HG03108 (cell line): ENCODE data around the gene SLC1A3.
"Not testable (repeated sequence)": the region's sequence is repeated elsewhere in the genome, so short reads cannot be mapped to it uniquely, and the experiment has no call there.

Experiments
- ATAC-seq: cut with Tn5 transposase; IDR thresholded peaks from one replicate; pipeline ENCODE4 v1.9.1; 2021; ENCODE audit warnings: moderate library complexity; ENCODE audit not compliant: unreplicated experiment

Gene SLC1A3

DNA sequence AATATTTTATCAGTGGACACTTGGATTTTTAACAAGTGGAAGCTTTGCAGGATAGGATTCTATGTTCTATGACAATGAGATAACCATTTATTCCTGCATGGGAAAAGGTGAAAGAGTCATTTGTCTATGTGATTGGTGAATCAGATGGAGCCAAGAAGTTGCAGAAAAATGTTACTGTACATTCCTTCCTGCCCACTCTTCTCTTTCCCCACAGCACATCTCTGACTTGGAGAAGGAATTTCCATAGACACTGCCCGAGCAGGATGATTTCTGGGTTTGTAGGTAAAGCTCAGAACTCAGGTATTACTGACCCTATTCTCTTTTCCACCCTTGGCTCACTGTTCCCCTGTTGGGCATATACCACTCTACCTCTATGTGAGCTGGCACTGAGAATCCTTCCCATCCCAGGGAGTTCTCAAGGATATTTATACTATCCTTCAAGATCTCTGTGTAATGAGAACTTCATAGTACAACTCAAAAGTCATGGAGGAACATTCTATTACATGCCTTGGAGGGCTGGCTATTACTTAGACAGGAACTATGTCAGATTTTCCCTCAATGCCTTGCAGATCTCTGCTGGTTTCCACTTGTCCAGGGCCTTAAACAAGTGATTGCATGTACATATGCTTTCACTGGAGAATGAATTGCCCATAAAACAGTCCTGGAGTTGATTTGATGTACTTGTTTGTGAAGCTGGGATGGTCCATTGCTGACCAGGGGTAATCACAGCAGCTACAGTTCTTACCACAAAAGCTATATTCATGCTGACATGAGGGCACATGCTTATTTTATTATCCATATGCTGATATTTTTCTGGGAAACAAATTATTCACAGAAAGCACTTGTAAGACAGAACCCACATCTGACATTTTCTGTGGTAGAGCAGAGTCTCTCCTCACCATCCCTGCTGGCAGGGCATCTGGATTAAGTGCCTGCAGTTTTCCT lies 24.1 kb downstream of the SLC1A3 start:
- ATAC-seq: no peak

DNA sequence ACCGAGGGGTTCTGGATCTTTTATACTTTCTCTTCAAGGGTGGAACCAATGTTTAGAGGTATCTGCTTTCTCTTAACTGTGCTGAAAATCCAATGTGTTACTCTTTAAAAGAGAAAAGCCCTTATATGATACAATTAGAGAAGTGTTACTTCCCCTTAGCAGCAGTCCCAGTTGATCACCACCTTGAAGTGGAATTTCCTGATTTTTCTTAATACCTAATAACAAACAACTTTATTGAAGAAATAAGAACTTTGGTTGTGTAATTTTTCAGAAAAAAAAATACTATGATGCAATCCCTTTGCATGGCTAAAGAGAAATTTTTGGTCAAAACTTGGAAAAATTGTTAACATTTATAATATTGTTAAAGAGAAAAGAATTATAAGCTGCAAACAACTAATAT lies 24.7 kb downstream of the SLC1A3 start:
- no peak for ATAC-seq

DNA sequence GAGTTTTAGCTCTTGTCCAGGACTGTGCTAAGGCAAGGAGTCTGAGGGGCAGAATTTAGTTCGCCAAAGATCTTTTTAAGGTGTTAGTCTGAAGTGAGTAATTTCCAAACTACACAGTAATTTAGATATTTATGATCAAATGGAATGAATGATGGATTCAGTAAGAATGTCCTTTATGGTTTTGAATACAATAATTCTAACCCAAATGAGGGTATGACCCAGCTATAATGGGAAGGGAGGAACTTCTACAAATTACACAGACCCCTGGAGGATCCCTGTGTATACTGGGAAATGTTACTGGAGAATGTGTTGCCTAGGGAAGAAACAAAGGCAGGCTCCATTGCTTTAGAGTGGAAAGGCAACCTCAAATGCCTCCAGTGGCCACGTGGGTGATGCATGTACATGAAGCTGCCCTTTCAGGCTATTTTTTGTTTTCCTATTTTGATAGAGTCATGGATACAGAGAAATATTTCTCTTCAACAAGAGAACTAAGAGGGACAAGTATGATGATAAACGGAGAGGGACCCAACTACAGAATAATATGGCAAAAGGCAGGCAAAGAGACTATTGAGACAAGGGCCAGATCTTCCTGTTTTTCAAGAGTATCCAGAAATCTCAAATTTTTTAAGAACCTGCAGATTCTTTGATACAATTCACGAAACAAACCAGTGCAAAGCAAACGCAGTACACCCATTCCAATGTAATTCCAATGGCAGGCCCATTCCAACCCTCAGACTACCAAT lies 25.4 kb downstream of the SLC1A3 start:
- ATAC-seq: no peak

DNA sequence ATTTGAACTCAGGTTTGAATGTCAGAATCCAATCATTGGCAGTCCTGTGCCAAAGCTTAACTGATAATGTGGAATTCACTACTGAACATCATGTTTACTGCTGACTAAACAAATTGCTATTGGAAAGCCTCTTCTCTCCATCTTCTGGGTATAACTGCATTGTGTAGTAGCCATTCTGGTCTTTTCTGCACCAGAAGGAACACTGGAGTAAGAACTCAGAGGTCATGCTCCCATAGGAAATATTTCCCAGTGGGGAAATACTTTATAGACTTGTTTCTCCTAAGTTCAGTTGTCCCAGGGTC lies 25.9 kb downstream of the SLC1A3 start:
- ATAC-seq: no peak

DNA sequence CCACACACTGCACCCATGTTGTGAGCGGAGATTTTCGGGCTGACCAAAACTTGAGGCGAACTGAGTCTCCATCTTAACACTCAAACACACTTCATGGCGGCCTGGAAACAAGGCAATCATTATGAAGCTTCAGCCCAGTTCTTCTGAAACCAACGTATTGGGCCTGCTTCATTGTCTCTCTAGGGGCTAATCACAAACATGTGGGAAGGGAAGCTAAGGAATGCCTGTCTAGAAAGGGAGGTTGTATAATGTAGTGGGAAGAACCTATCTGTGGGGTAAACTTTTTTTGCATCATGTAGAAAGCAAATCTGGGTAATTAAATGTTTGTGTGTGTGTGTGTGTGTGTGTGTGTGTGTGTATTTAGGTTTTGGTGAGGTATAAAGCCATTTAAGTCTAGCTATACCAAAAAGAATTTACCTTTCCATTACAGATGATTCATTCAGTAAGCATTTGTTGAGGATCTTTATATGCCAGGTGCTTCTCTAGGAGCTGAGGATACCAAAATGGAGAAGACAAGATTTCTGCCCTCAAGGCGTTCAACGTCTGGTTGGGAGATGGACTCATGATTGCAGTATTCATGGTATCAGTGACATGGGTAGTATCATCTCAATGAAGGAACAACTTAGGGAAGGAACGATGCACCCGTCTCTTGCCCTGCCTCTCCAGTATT lies 29.4 kb downstream of the SLC1A3 start:
- ATAC-seq: no peak

DNA sequence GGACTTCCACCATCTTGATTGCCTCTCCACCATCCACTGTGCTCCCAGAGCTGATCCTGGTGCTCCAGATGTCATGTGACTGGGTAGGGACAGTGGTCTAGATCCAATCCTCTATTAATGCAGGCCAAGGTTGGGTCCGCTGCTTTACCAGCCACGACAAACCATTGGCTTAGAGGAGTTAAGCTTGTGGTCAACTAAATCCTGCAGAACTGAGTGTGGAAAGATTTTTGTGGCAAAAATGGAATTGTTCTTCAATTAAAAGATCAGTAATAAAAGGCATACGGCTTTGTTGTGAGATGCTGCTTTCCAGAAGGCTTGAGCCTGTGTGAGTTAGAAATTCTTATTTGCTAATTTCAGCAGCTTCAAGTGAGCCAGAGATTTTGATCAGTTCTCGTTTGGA lies 30.7 kb downstream of the SLC1A3 start:
- no peak for ATAC-seq

DNA sequence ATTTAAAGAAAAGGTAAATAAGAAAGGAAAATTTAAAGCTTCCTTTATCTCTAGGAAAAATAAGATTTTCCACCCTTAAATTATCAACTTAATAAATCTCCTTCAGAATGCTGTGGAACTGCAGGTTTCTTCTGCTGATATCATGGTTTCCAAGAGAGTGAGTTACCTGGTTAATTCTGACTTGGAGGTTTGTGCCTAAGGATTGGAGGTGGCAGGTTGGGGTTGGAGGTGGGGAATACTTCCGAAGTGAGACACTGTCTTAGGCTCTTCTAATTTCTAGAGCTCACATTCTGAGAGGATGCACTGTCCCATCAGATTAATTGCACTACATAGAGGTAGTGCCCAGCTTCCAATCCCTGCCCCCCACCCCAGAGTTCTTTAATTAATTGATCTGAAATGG lies 31.1 kb downstream of the SLC1A3 start:
- ATAC-seq: no peak

DNA sequence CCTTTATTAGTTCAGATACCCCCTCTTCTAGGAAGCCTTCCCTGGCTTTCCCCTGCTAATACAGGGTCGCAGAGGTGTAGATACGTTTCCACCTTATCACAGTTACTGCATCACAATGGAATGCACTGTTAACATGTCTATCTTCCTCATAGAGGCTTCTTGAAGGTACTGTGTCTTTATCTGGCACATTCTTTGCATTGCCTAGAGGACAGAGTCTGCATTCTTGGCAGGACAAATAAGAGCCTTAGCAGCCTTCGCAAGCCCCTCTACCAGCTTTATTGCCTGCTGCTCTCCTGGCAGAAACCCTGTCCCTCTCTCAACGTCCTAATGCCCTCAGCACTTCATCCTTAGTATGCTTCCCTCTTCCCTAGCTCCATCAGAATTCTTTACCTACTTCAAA lies 31.6 kb downstream of the SLC1A3 start:
- no peak for ATAC-seq

DNA sequence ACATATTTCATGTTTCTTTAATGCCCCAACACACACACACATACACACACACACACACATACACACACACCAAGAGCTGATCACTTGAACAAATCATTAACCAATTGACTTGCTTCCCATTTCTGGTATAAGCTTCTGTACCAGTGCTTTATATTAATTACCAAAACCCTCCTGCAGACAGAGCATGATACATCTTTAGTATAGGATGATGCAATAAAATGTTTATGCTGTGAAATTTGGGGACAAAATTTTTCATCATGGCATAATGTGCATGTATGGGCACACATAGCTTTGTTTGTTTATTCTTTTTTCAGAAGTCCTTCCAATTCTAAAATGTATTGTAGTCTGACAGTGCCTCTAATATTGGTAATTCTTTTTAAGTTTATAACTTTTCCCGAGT lies 34.5 kb downstream of the SLC1A3 start:
- ATAC-seq: no peak

DNA sequence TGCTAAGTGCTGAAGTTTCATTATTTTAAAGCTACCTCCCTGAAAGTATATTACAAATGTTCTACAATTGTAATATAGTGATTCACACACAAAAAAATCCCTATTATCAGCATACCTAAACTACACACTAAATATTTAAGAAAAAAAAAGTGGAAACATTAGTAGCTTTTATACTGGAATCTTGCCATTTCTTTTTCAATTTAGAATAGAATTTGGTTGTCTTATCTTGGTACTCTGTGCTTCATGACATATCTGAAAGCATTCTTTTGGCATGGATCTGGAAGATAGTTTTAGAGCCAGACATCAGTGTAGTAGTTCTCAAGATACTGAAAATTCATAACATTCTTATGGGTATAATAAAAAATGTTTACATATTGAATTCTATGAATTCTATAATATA lies 35.0 kb downstream of the SLC1A3 start:
- no peak for ATAC-seq

DNA sequence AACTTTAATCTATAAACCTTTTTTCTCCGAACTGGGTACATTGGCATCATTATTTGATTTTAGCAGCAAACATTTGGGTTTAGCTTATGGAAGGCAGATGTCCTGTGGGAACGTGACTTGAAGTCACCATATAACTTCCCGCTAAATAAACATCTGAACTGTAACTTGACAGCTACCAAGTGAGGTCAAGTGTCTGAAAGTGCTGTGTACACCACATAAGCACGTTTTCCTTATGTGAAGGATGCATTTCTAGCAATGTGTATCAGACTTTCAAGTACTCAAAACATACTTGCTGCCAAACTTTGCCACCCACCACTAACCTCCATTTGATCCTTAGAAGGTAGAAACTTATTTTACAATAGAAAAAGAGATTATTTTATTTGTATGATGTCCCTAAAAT lies 35.7 kb downstream of the SLC1A3 start:
- no peak for ATAC-seq

DNA sequence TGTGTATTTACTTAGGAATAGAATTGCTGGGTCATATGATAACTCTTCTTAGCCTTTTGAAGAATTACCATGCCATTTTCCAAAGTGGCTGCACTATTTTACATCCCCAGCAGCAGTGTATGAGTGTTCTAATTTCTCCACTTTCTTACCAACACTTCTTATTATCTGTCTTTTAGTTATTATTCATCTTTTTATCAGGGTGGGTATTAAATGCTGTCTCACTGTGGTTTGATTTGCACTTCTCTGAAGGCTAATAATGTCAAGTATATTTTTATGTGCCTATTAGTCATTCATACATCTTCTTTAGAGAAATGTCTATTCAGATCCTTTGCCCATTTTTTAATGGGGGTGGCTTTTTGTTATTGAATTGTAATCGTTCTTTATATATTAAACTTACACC lies 36.8 kb downstream of the SLC1A3 start:
- no peak for ATAC-seq

DNA sequence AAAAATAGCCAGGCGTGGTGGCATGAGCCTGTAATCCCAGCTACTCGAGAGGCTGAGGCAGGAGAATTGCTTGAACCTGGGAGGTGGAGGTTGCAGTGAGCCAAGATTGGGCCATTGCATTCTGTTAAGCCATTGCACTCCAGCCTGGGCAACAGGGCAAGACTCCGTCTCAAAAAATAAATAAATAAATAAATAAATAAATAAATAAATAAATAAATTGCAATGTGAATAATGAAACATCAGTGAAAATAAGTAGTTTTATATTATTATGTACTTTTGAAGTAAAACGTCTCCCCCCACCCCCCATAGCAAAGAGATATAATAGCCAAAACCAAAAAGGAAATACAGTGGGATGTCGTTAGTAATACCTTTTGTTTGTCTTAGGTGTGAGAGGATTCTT lies 37.4 kb downstream of the SLC1A3 start:
- ATAC-seq: not testable (repeated sequence)

DNA sequence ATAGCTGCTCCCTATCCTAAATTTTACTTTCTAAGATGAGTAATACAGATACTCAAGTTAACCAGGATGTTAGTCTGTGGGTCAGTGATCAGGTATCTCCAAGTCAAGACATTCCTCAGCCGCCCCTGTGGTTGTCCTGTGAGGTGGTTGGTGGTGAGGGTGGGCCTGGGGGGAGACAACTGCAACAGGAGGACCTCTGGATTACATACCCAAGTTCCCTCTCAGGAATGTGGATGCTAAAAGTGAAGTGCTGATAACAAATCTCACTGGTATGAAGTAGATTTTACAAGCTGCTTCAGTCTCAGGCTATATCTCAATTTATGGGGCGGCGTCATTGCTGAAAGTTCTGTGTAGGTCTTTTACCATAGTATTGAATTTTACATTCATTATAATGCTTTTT lies 38.3 kb downstream of the SLC1A3 start:
- no peak for ATAC-seq

DNA sequence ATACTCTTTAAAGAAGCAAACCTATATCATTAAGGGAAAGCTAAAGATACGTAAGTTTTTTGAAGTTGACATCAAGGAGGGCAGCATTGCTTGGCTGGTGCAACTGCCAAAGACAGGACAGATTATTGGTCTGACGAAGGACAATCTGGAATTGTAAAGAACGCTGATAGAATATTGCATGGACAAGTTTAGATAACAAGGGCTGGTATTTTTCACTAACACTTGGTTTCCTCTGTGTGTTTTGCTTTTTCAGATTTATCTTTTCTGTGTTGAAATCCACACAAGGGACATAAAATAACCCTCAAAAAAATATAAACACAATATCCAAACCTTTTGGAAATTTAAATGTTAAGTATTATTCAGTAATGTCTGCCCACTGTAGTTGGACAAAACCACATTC lies 39.7 kb downstream of the SLC1A3 start:
- ATAC-seq: no peak

DNA sequence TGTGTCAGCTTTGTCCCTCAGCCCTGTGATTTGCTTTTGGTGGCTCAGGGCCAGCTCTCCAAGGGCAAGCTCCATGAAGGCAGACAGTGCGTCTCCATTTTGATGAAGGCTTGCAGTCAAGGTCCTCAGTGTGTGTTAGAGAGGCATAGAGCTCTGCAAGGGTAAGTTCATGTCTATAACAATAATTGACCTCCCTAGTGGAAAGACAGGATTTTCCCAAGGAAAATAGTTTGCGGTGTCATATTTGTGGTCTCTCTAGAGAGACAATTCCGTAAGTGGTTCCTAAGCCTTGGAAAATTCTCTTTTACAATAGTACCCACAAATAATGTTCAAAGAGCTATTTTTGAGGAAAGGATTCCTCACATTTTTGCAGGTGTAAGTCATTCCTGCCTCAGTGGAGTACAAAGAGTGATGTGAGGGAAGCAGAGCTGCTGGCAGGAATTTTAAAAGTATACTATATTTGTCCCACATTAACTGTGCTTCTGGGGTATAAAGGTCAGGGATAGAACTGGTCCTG lies 40.2 kb downstream of the SLC1A3 start:
- no peak for ATAC-seq

DNA sequence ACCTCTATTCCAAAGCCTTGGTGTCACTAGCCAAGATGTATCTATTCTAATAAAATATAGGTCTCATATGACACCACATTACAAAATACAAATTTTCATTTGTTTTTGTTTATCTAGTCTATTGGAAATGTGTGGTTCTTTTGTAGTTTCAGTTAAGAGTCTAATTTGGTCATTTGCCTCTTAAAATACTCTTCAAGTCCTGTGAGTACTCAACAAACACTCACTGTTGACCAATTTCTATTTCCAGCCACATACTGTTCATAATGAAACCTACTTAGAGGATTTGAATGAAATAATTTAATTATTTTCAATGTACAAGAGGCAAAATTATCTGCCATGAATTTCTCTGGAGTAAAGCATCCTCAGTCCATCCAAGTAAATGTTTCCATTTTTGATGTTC lies 40.6 kb downstream of the SLC1A3 start:
- no peak for ATAC-seq

DNA sequence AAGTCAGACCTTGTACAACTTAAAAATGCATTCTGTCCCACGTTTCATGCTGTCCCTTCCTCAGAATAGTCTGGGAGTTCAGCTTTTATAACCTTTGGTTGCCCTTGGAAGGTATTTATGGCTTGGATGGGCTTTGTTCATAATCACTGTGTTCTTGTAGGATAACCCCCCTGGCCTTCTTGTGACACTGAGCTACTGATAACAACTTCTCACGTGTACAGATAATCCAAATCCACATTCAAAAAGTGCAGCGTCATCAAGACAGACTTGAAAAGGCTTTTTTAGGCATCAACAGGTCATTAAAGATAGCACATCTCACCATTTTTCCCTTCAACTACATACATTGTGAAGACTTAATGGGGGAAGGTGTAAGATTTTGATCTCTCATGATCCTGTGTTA lies 42.0 kb downstream of the SLC1A3 start:
- ATAC-seq: no peak

DNA sequence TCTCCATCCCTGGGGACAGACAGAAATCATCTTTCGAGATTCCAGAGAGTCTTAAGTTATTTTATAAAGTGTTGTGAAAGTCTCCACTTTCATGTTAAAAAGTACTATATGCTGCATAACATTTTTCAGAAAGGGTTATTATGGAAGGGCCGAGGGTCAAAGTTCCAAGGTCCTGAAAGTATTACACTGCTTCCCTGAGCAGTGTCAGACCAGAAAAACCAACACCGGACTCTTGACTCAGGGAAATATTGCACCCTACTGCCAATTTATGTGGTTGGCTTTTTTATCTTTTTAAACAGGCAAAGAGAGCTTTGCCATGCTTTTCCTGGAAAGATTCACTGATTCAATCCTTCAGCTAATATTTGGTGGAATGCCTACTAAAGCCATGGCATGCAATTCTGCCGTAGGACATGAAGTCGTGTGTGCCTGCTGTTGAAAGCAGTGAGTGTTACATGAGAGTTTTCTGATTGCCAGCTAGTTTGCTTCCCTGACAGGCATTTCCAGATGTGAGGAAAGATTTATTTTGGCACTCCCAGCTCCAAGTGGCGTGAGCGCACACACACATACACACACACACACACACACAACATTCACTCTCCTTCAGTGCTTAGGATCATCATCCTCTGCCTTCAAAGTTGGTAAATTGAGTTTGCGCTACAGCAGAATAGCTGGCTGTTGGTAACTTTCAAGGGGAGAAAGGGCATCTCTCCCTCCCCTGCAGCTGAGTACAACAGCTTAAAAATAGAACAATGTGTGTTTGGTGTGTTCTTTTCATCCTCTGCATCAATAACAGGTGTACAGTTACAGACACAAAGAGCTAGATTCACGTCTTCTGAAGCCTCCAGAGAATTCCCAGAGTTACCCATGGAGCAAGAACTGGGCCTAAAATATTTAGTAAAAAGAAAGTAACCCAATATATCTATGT lies 45.6 kb downstream of the SLC1A3 start:
- ATAC-seq: no peak

DNA sequence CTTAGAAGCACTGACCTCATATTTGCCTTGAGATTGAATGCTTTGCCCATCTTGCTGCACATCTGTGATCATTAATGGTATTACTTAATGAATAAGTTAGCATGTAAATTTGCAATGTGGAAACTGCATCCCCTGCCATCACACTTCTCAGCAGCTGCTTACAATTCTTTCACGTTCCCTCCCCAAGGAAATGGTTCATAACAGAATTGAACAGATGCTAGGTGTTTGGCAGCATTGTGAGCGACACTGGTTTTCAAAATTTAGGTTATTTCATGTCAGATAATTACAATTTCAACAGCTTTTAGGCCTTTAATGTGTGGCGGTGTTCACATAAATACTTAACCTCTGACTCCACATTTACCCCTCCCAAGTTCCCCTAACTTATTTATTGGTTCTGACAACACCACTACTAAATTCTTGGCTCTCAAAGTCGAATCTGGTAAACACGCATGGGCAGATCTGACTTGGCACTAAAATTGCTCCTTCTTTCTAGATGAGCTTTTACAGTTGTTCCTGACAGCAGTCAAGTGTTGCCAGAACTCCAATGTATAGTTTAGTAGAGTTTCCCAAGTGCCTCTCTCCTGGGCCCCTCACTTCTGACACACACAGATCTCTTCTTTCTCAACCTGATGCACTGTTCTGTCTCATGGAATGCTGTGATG lies 46.8 kb downstream of the SLC1A3 start:
- no peak for ATAC-seq
